PFSK-1 (cell line): ENCODE data around the gene B4GALT6.

Experiments used
- POLR2AphosphoS5 ChIP-seq: IDR thresholded peaks from 2 replicates; pipeline ENCODE4 v1.6.1; 2012; ENCODE audit warnings: low read depth, mild to moderate bottlenecking, control low read depth, low read length, moderate library complexity
- SIN3A ChIP-seq: IDR thresholded peaks from 2 replicates; pipeline ENCODE4 v1.6.1; 2012; ENCODE audit warnings: mild to moderate bottlenecking, low read length, moderate library complexity, borderline replicate concordance; ENCODE audit not compliant: insufficient read depth
- TAF1 ChIP-seq: IDR thresholded peaks from 2 replicates; pipeline ENCODE4 v1.6.1; 2012; ENCODE audit warnings: low read length, control low read depth, borderline replicate concordance; ENCODE audit not compliant: insufficient read depth
- TF ChIP-seq, protein P1 (sequence below), 2 experiments: IDR thresholded peaks; 2 replicates each; pipeline versions ENCODE4 v1.6.1 to v1.8.0; 2011 to 2012; ENCODE audit warnings: low read depth in 2 of 2, low read length in 2 of 2, control low read depth in 1 of 2, inconsistent platforms in 1 of 2, mild to moderate bottlenecking in 1 of 2, moderate library complexity in 1 of 2; ENCODE audit not compliant: insufficient read depth in 1 of 2

DNA sequence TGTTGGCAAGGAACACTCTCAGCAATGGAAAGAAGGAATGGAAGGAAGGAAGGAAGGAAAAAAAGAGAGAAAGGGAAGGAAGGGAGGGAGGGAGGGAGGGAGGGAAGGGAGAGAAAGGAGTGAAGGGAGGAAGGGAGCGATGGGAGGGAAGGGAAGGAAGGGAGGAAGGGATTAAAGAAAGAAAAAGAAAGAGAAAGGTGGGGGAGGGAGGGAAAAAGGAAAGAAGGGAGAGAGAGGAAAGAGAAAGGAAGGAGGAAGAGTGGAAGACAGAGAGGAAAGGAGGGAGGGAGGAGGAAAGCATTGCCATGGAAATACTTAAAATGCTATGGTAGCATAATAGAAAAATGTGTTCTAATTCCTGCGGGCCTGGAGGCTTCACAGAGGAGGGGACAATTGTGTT, 70.3 kb downstream of the B4GALT6 start:
- TF ChIP-seq, protein P1, sequence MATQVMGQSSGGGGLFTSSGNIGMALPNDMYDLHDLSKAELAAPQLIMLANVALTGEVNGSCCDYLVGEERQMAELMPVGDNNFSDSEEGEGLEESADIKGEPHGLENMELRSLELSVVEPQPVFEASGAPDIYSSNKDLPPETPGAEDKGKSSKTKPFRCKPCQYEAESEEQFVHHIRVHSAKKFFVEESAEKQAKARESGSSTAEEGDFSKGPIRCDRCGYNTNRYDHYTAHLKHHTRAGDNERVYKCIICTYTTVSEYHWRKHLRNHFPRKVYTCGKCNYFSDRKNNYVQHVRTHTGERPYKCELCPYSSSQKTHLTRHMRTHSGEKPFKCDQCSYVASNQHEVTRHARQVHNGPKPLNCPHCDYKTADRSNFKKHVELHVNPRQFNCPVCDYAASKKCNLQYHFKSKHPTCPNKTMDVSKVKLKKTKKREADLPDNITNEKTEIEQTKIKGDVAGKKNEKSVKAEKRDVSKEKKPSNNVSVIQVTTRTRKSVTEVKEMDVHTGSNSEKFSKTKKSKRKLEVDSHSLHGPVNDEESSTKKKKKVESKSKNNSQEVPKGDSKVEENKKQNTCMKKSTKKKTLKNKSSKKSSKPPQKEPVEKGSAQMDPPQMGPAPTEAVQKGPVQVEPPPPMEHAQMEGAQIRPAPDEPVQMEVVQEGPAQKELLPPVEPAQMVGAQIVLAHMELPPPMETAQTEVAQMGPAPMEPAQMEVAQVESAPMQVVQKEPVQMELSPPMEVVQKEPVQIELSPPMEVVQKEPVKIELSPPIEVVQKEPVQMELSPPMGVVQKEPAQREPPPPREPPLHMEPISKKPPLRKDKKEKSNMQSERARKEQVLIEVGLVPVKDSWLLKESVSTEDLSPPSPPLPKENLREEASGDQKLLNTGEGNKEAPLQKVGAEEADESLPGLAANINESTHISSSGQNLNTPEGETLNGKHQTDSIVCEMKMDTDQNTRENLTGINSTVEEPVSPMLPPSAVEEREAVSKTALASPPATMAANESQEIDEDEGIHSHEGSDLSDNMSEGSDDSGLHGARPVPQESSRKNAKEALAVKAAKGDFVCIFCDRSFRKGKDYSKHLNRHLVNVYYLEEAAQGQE (IDR thresholded peaks at IDR 0.05; ENCODE audit: insufficient read depth in 1 of 2, low read depth in 2 of 2, low read length in 2 of 2): no peak
- TF ChIP-seq TAF1: no peak
- no peak for TF ChIP-seq POLR2AphosphoS5
- no peak for TF ChIP-seq SIN3A
